Left cardiac atrium (tissue), 4 donors: ENCODE results near the gene CELSR1. TPM values are rescaled to one million over a fixed set of nuclear protein-coding genes. Genes with fewer than 3 reads are reported as not detected.
A peak's percentile ranks its signal among the peaks of the same experiment; 100 is the strongest.

Experiments used
- ATAC-seq, 2 donors: fragments of 200-7000 bp; cut with Tn5 transposase; one replicate each; pipeline ENCODE4 v1.9.1; 2020; ENCODE audit warnings: mild to moderate bottlenecking in 2 of 2, moderate library complexity in 2 of 2
- DNase-seq: peaks from one replicate; pipeline ENCODE4 v3.0.0-alpha.2; 2020
- intact Hi-C, 2 donors: fragments of 100-400 bp; cut with DNase I; formaldehyde crosslinking; loops; one replicate each; pipeline versions ENCODE4 v1.14.1 to v1.15.1; 2022 to 2023
- total RNA-seq, 2 donors: library from RNA; stranded (reverse); fragmentation: NEBNext Ultra II Directional; extraction: Animal tissue kit (Norgen Biotek cat#: 25700); gene quantifications; one replicate each; pipeline ENCODE4 v1.2.1, GENCODE V29; 2021
- donor health status: DM: no; HTN: yes; CAD: no.
- donor health status: DM: no; HTN: yes; CAD: no; lungs with severe emphysema.
- donor health status: DM: yes; HTN: yes; CAD: no.
- donor health status: Dilated cardiomyopathy.

Gene CELSR1
- total RNA-seq, 2 donors from 2014 or later: 6.5 to 8.1 TPM

DNA sequence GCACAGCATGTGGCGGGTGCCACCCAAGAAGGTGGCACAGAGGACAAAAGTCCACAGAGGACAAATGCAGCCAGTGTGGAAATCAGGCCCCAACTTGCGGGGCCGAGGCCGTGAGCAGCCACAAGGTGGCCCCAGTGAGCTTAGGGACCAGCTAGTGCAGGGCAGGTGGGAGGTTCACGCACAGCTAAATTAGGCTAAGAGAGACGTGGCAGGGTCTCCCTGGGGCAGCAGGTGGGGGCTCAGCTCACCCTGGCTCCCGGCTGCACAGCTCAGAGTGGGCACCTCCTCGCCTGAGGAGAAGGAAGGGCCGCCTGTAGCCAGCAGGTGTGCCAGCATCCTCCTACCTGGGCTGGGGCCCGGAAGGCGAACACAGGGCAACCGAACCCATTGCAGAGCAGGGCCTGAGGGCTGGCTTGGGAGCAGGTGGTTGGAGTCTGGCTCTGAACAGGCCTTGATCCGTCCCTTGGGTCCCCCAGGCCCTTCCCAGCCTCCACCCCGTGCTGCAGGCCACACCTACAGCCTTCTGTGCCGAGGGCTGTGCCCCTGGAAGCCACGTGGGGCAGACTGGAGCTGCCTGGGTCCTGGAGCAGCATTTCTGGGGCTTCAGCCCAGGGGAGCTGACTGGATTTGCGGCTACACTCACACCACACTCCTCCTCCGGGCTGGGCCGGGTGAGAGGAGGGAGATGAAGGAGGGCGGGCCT, 26.1 kb upstream of the CELSR1 start:
- intact Hi-C loops: no loop called here
- DNase-seq (peak; percentile 85), ATAC-seq (peak; percentile 88 to 91)

DNA sequence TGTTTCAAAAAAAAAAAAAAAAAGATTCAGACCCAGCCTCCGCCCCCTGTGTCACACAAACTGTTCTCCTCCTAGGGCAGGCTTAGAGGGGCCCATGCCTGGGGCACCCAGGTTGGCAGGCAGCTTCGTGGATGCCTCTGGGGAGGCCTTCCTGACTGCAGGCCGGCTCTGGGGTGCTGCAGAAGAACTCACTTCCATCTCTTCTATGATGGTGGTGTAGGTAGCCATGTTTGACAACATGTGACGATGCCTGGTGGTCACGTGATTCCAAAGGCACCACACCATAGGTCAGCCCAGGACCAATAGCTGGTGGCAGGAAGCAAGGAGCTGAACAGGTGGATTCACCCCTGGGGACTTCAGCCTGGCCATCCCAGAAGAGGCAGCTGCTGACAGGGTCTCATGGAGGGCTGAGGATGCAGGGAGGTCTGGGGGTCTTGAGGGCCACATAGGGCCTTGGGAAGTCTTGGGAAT, 24.1 kb upstream of the CELSR1 start:
- ATAC-seq (no peak), DNase-seq (no peak)
- intact Hi-C loops: no loop called here

DNA sequence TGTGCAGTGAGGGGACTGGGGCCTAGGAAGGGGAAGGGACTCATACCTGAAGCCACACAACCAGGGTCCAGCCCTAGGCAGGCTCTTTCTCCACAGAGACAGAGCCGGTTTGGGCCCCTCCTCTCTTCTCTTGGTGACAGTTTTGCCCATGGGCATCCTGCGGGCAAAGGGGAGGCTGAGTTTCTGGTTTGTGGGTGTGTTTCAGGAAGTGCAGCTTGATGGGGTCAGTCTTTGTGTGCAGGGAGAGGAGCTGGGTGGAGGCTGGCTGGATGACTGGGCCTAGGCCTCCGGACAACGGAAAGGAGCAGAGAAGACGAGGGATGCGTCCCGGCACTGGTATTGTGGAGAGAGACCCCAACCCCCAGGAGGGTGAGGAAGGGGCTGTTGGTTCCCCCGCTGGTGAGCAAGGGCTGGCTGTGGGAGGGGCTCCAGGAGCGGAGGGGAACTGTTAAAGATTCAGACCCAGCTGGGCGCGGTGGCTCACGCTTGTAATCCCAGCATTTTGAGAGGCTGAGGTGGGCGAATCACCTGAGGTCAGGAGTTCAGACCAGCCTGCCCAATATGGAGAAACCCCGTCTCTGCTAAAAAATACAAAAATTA, 23.4 kb upstream of the CELSR1 start:
- intact Hi-C loops: no loop called here
- ATAC-seq: no peak
- DNase-seq: no peak

DNA sequence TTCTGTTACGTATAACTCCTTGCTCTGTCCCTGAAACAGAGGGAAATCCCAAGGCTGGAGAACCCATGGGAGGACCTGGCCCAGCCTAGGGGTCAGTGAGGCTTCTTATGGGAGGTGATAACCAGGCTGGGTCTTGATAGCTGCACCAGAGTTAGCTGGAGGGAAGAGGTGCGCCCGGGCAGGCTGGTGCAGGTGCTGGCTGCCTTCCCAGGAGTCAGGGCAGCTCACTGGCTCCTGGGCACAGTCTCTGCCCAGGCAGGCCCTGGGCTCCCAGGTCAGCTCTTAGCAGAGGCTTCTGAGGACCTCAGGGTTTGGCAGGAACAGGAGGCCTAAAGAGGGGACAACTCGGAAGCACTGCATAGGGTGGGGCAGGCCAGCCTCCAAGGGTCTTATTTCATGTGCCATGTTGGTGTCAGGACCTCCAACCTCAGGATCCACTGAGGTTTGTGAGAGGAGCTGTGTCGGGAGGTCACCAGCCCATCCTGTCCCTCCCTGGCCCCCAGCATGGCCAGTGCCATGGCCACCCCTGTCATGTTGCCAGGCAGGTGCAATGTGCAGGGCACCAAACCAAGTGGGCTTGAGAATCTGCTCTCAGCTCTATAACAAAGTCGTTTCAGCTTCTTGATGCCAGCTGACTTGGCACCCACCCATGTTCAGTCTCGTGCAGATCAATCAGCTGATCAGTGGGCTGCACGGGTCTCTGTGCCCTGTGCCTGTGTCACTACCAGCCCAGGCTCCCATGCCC, 20.5 kb upstream of the CELSR1 start:
- ATAC-seq (peak in 1 of 2 donors; percentile 60), DNase-seq (peak; percentile 20)
- intact Hi-C loops: no loop called here

DNA sequence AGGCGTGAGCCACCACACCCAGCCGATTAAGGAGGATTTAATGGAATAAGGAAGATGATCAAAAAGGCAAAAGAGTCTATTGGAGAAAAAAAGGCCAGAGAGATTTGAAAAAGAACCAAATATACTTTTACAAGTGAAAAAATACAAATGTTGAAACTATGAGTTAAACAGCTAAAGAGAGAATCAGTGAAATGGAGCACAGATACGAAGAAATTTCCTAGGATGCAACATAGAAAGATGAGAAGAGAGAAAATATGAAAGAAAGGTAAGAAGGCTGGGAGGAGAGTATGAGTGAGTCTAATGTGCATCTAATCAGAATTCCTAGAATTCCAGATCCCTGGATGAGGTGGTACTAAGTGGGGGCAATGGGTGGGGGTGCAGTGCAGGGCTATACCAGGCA, 19.4 kb upstream of the CELSR1 start:
- no peak for ATAC-seq
- intact Hi-C loops: no loop called here
- no peak for DNase-seq

DNA sequence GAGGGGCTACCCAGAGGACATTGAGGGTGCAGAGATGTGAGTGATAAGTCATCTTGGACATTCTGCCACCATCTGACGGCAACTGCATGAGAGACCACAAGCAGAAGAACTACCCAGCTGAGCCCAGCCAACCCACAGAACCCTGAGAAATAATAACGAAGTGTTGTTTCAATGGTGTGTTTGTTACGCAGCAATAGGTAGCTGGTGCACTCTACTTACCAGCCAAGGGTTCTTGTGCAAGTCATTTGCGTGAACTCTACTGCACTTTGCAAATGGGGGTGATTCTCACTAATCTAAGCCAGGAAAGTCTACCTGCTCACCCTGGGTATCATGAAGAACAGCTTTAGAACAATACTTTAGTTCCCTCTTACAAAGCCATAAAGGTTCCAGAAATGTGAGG, 15.8 kb upstream of the CELSR1 start:
- DNase-seq (no peak), ATAC-seq (no peak)

DNA sequence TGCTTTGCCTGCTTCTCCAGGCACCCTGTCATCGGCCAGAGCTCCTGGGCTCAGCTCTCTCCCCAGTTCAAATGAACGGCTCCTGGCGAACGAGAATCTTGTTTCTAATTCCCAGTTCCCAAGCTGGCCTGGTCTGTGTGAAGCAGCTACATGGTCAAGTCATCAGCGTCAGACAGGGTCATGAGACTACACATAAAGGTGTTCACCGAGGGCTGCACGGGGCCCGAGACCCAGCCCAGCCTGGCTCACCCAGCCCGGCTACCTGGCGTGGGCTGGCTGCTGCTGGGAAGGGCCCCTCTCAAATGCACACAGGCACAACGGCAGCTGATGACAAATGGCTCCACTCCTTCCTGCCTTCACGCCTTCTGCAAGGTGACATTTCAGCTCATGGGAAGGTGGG, 14.6 kb upstream of the CELSR1 start:
- no peak for ATAC-seq
- DNase-seq: peak; percentile 14
- intact Hi-C loops: no loop called here

More for the DNA sequence above, 15.8 kb upstream of the CELSR1 start:
- intact Hi-C loops: no loop called here

DNA sequence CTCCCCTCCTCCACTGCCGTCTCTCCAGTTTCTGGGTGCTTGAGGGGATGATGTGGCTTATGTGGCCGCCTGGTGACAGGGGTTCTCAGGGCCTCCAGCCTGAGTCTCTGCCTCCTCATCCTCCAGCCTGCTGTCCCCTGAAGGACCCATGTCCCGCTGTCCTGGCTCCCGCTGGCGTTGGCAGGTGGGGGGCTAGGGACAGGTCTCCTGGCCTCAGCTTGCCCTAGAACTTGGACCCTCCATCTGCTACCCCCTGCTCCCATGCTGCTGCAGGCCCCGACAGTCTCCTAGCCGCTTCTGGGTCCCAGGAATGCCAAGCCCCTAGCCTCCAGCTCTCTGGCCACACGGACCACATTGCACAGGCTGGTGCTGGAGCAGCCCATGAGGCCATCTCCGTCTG, 13.9 kb upstream of the CELSR1 start:
- ATAC-seq (no peak), DNase-seq (no peak)
- intact Hi-C loops: no loop called here

DNA sequence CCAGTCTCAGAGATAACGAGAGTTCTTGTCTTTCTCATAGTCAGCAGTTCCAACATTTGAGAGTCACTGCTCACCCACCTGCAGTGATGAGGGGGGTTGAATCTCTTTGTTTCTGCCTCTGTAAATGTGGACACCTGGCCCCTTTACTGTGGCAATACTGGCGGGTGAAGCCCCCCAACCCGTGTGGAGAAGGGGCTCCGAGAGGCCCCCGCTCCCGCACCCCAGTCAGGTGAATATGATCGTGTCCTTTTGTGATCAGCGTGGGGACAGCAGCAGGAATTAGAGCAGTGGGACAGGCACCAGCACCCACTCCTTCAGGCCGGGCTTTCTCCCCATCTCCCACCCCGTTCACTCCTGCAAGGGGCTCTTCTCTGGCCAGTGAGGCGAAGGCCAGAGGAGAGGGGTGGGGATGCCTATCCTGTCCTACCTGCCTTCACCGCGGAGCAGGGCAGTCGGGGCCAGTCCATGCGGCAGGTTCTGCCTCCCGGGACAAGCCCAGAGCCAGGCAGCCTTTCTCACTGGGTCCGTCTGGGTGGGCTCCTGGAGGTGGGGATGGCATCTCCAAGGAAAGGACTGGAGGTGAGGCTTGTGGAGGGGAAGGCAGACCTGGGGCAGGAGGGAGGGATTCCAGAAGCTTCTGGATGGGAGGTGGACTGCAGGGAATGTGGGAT, 12.7 kb upstream of the CELSR1 start:
- no peak for ATAC-seq
- DNase-seq: peak; percentile 18
- intact Hi-C loops: no loop called here

DNA sequence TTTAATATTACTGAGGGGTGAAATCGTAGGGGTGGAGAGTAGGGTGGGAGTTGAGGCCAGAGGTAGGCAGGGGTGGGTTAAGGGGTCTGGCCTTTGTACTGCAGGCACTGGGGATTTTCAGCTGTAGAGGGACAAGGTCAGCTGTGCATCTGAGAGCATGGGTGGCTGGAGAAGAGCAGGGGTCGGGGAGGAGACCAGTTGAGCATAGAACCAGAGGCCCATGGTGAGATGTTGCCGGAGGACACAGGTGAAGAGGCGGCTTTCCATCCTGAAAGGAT, 12.1 kb upstream of the CELSR1 start:
- ATAC-seq (no peak), DNase-seq (no peak)
- intact Hi-C loops: no loop called here

DNA sequence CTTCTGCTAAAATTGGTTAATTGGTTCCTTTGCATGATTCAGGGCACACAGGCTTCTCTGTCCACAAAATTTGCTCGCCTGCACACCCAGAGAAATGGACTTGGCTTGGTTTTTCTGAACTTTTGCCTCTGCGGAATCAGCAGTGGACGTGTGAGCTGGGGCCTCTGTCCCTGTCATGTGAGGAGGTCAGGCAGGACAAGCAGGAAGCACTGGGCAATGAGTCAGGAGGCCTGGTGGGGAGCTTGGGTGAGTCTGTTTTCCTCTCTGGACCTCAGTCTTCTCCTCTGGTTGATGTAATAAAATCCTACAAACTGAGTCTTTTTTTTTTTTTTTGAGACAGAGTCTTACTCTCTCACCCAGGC, 10.4 kb upstream of the CELSR1 start:
- ATAC-seq: peak; percentile 51 to 76
- intact Hi-C loops: no loop called here
- DNase-seq: peak; percentile 82

DNA sequence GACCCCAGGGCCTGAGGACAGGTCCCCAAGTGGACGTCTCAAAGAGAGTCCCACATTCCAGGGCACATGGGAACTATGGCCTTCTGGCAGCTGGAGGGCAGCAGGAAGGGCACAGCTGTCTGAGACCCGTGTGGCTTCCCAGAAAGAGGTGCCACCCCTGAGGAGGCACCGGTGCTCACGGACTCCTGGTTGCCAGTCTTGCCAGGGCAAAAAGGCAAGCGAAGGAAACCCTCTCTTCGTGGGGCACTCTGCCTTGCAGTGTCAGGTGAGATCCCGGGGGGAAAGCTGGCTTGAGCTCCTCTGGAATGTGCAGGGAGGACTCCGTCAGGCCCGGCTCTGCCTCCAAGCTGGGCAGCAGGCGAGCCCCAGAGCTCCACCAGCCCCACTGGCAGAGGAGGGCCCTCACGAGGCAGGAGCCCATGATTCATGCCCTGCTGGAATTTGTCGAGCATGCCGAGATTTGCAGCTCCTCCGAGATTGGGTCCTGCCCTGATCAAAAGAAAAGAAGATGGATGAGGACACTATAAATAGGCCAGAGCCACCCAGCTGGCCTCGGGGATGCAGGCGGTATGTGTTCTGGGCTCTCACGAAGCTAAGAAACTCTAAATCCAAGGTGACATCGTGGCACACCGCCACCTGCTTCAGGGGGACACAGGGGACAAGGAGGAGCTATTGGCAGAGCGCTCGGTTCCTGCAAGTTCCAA, 9.9 kb upstream of the CELSR1 start:
- ATAC-seq (peak; percentile 56 to 77), DNase-seq (peak; percentile 66)
- intact Hi-C loops: no loop called here

DNA sequence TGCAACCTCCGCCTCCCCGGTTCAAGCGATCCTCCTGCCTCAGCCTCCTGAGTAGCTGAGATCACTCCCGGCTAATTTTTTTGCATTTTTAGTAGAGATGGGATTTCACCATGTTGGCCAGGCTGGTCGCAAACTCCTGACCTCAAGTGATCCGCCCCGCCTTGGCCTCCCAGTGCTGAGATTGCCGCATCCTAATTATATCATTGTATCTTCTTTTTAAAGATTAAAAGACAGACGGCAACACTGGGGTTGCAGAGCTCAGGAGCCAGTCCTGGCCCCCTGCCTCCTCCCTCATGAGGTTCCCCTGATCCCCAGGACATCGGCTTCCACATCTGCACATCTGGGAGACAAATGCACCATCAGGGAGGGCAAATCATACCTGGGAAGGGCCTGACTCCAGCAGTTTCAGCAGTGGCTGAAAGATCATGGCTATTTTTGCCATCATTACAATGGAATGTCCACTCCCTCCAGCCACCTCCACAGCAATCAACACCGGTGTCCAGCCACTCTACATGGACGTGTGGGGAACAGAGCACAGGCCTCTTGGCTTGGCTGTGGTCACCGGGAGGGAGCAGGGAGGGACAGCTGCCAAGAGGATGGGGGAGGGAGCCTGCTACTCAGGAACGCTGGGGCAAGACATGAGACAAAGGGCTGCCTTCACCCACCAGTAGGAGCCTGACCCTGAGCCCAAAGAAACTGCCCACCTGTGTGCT, 9.2 kb upstream of the CELSR1 start:
- intact Hi-C loops: no loop called here
- DNase-seq: peak; percentile 84
- peak; percentile 79 to 81 for ATAC-seq

DNA sequence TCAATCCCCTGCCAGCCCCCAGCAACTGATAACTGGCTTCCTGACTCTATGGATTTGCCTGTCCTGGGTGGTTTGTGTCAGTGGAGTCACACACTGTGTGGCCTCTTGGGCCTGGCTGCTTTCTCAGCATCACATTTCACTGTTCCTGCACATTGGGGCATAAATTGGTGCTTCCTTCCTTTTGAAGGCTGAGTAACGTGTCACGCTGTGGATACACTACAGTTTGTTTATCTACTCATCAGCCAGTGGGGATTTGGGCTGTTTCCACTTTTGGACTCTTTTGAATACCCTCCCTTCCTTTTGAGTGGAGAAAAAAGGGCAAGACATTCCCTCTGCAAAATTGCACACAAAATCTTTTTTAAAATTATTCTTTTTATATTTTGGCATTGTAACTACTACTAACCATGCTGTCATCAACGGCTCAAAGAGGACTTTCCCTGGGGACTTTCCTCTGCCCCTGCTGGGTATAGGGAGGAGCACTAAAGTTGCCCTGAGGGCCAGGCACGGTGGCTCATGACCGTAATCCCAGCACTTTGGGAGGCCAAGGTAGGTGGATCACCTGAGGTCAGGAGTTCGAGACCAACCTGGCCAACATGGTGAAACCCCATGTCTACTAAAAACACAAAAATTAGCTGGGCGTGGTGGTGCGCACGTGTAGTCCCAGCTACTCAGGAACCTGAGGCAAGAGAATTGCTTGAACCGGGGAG, 7.8 kb upstream of the CELSR1 start:
- intact Hi-C loops: no loop called here
- ATAC-seq (no peak), DNase-seq (no peak)

DNA sequence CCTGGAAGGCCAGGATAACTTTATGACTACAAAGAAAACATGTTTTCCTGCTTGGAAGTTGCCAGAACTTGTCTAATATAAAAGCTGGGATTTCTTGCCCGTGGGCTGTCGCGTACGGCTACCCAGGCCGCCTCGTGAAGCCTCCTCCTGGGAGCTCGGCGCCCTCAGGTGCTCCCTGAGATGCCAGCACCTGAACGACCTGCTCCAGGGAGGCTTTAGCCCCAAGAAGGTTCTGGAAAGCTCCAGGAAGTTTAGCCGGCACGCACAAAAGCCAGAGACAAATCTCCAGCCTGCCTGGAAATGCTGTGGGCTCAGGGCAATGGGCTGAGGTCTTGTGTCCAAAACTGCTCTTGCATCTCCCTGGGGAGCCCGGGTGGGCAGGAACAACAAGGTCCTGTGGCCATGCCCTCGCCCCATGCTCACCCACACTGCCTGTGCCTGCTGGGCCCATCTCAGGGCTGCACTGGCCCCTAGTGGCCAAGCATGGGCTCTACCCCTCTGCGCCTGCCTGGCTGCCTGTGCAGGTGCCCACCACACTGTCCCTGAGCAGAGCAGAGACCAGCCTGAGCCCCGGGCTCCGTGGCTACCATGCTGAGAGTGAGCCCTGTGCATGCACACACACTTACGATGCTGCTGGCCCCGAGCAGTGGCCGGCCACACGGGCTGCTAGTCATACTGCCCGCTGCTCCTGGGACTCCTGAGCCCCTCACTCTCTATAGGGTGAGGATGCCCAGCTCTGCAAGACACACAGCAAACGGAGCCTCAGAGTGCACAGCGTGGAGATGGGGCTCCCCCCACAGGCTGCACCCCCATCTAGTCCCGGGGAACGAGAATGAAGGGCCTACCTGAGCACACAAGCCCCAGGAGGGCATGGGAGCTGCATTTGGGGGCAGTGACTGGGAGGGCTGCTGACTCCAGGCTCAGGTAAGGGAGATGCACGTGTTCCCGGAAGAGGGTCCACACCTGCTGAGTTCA, 4.9 kb upstream of the CELSR1 start:
- DNase-seq (peak; percentile 77), ATAC-seq (peak; percentile 77)
- intact Hi-C loops: loop anchor here (2.0 to 5.0 kb wide), 2 partner anchors 175 kb away; no protein-coding TSS in a partner anchor

DNA sequence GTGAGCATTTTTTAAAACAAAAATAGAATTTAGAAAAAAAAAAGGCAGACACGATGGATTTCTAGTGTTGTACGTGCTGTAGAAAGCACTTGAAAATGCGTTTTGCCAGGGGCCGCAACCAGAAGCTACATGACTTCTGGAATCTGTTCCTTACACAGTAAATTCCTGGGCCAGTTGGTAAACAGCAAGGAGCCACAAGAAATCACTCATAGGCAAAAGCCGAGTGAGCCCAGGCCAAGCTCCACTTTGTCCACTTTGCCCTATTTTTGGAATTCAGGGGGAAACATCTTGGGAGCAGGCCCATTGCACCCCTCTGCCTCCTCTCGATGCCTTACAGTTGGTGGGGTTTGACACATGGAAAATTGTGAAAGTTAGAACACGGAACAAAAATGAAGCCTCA, 4.1 kb upstream of the CELSR1 start:
- no peak for DNase-seq
- intact Hi-C loops: loop anchor here in 1 of 2 donors (5.0 kb wide), 1 partner anchor 174 kb away; no protein-coding TSS in a partner anchor
- no peak for ATAC-seq

DNA sequence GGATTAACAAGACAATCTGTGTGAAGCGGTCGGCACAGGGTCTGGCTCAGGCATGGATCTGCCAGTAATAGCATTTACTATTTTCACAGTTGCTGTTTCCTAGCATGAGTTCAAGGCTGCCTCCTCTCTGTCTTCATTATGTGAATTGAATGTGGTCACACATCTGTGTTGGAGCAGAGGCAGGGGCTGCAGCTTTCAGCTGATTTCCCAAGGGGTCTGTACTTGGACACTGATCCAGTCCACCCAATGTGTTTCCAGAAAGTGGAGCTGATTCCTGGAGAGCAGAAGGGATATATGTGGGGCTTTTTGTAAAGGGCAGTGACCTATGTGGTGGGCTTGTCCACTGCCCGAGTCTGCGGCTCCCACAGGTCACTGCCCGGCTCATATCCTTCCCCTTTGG, 3.5 kb upstream of the CELSR1 start:
- DNase-seq (no peak), ATAC-seq (no peak)
- intact Hi-C loops: loop anchor here in 1 of 2 donors (5.0 kb wide), 1 partner anchor 174 kb away; no protein-coding TSS in a partner anchor
